GM19463 (cell line): ENCODE data around the gene NACAD.

Experiments
- ATAC-seq: cut with Tn5 transposase; IDR thresholded peaks from one replicate; pipeline ENCODE4 v1.9.1; 2021; ENCODE audit warnings: mild to moderate bottlenecking, moderate library complexity; ENCODE audit not compliant: unreplicated experiment

Gene NACAD

GRCh38 chr7:45088821-45089340 lies at the start of gene NACAD:
NACAD (minus strand) TSS chr7:45088969; CDS start chr7:45088894, 75 bp downstream.
- ATAC-seq, result no peak

GRCh38 chr7:45136106-45137060 lies 47.6 kb upstream of the NACAD start:
- ATAC-seq, result no peak

GRCh38 chr7:45133877-45134276 lies 45.1 kb upstream of the NACAD start:
- no peak for ATAC-seq

GRCh38 chr7:45133352-45133751 lies 44.6 kb upstream of the NACAD start:
- ATAC-seq, result no peak

- ATAC-seq, result no peak
Observed at GRCh38 chr7:45132708-45133320, 44.0 kb upstream of the NACAD start.

- no peak for ATAC-seq
Observed at GRCh38 chr7:45131891-45132290, 43.1 kb upstream of the NACAD start.

- ATAC-seq, result no peak
Observed at GRCh38 chr7:45130910-45131309, 42.1 kb upstream of the NACAD start.

- no peak for ATAC-seq
Observed at GRCh38 chr7:45129906-45130305, 41.1 kb upstream of the NACAD start.

GRCh38 chr7:45129181-45129800 lies 40.5 kb upstream of the NACAD start:
- ATAC-seq, result no peak

GRCh38 chr7:45126920-45127319 lies 38.2 kb upstream of the NACAD start:
- ATAC-seq, result no peak

GRCh38 chr7:45126201-45126600 lies 37.4 kb upstream of the NACAD start:
- no peak for ATAC-seq

- no peak for ATAC-seq
Observed at GRCh38 chr7:45125193-45125904, 36.6 kb upstream of the NACAD start.

- no peak for ATAC-seq
Observed at GRCh38 chr7:45123913-45124710, 35.3 kb upstream of the NACAD start.

- no peak for ATAC-seq
Observed at GRCh38 chr7:45122975-45123860, 34.4 kb upstream of the NACAD start.

GRCh38 chr7:45119550-45119949 lies 30.8 kb upstream of the NACAD start:
- no peak for ATAC-seq

GRCh38 chr7:45118889-45119331 lies 30.1 kb upstream of the NACAD start:
- ATAC-seq, result no peak

- no peak for ATAC-seq
Observed at GRCh38 chr7:45118292-45118691, 29.5 kb upstream of the NACAD start.

- ATAC-seq, result no peak
Observed at GRCh38 chr7:45117582-45117981, 28.8 kb upstream of the NACAD start.

GRCh38 chr7:45116048-45116447 lies 27.3 kb upstream of the NACAD start:
- ATAC-seq, result no peak
